Adrenal gland (tissue), 12 donors: ENCODE data around the gene HEATR5B. TPM values are rescaled to one million over a fixed set of nuclear protein-coding genes. Genes with fewer than 3 reads are reported as not detected.

ENCODE experiments used
- DNase-seq, 7 donors: peaks; one replicate each; pipeline ENCODE4 v3.0.0-alpha.2; 2019 to 2020
- H3K27ac ChIP-seq, 5 donors: fragments of 200-600 bp; sonication (generic) in 4 of 5; 1 replicate in 3 of 5; 2 replicates in 2 of 5; pipeline versions ENCODE4 v1.5.1 to v1.8.0; 2016 to 2020; ENCODE audit warnings: mild to moderate bottlenecking in 1 of 5
- H3K27me3 ChIP-seq: fragments of 200-600 bp; 2 replicates; pipeline ENCODE4 v1.8.0; 2021
- H3K36me3 ChIP-seq, 2 donors: fragments of 200-600 bp; replicated peaks in 1 of 2; 1 replicate in 1 of 2; 2 replicates in 1 of 2; pipeline versions ENCODE4 v1.5.1 to v1.8.0; 2018 to 2022
- H3K4me1 ChIP-seq, 2 donors: fragments of 200-600 bp; replicated peaks in 1 of 2; 1 replicate in 1 of 2; 2 replicates in 1 of 2; pipeline versions ENCODE4 v1.5.1 to v1.8.0; 2018 to 2021
- H3K4me3 ChIP-seq, 4 donors: fragments of 200-600 bp; sonication (generic) in 3 of 4; one replicate each; pipeline ENCODE4 v1.5.1; 2016 to 2018
- H3K9me3 ChIP-seq, 3 donors: fragments of 200-600 bp; sonication (generic) in 1 of 3; replicated peaks in 1 of 3; 1 replicate in 2 of 3; 2 replicates in 1 of 3; pipeline versions ENCODE4 v1.5.1 to v1.8.0; 2016 to 2021
- POLR2A ChIP-seq, 2 donors: fragments of 450-650 bp; IDR thresholded peaks; one replicate each; pipeline ENCODE4 v1.6.1; 2017; ENCODE audit warnings: antibody characterized with exemption in 2 of 2, mild to moderate bottlenecking in 2 of 2, moderate library complexity in 1 of 2
- WGBS, 4 donors: extraction: QIAGEN DNeasy Blood & Tissue Kit in 2 of 4; methylation state at CpG; one replicate each; pipeline versions ENCODE4 v1.1.5 to v1.1.7; 2013 to 2017; 5-methylcytosine and 5-hydroxymethylcytosine counted together
- intact Hi-C, 2 donors: fragments of 100-400 bp; cut with DNase I; formaldehyde crosslinking; loops; one replicate each; pipeline versions ENCODE4 v1.14.1 to v1.15.0; 2022 to 2023
- polyA plus RNA-seq, 3 donors: library from polyadenylated mRNA; stranded (reverse); fragments of 200-250 nt in 2 of 3; fragments of 350-450 nt in 1 of 3; fragmentation: Illumina TruSeq in 1 of 3; extraction: RNeasy Lipid Tissue Mini Kit (QIAGEN cat#74804) in 1 of 3; gene quantifications; one replicate each; pipeline ENCODE4 v1.2.3, GENCODE V29; 2013 to 2014
- total RNA-seq, 9 donors: library from RNA; depleted of rRNA in 4 of 9; stranded (reverse); fragments of >200 nt in 4 of 9; fragments of 120-200 nt in 1 of 9; fragmentation: NEBNext Ultra II Directional in 1 of 9; extraction: Animal tissue kit (Norgen Biotek cat#: 25700) in 1 of 9; gene quantifications; one replicate each; pipeline versions ENCODE4 v1.1.0 to v1.2.4, GENCODE V29; 2013 to 2023
- TF ChIP-seq, protein P1 (sequence below), 6 experiments: fragments of 450-650 bp in 4 of 6; fragments of 200-600 bp in 2 of 6; sonication (generic) in 1 of 6; IDR thresholded peaks; 1 replicate in 5 of 6; 2 replicates in 1 of 6; pipeline versions ENCODE4 v1.5.1 to v1.8.0; 2016 to 2021; ENCODE audit warnings: antibody characterized with exemption in 6 of 6, mild to moderate bottlenecking in 2 of 6, moderate library complexity in 1 of 6
- donor health status: healthy with polysubstance abuse.
- donor health status: Bipolar disorder and iron deficiency.
- donor health status: DM: yes; HTN: yes; CAD: no.
- donor health status: DM: no; HTN: no; CAD: no.
- donor health status: DM: no; HTN: no; CAD: no.
- donor health status: DM: yes; HTN: yes; CAD: no.

Gene HEATR5B
- total and polyA plus RNA-seq, 12 donors = 7.4 to 34.3 (median 20.4) TPM

DNA sequence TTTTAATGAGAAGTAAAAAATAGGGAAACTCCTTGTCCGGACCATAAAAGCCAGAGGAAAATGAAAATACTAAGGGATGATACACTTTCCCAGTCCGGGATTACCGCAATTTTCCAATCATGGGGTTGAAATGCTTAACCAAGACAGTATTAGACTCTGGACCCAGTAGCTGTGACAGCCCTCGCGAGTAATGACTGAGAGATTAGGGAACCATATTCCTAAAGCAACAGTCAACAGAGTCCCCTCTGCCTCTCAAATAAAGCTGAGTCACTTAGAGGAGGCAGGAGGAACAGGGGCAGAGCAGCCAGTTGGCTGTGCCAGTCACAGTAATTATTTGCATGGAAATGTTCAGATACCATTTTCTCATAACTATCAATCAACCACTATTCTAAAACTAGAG is 35.0 kb upstream of the HEATR5B start:
- Histone ChIP-seq H3K27ac (no peak overlapping the region), H3K4me1 (no peaks in the 10 kb centered on the region), H3K4me3 (no peak overlapping the region), H3K36me3 (peaks cover 0 to 43% of the 10 kb centered on the region in 2 donors), H3K27me3 (no peaks in the 10 kb centered on the region), H3K9me3 (no peaks in the 10 kb centered on the region)
- intact Hi-C loops = no loop called here
- no peak for TF ChIP-seq POLR2A (IDR thresholded peaks at IDR 0.05)
- TF ChIP-seq, protein P1, sequence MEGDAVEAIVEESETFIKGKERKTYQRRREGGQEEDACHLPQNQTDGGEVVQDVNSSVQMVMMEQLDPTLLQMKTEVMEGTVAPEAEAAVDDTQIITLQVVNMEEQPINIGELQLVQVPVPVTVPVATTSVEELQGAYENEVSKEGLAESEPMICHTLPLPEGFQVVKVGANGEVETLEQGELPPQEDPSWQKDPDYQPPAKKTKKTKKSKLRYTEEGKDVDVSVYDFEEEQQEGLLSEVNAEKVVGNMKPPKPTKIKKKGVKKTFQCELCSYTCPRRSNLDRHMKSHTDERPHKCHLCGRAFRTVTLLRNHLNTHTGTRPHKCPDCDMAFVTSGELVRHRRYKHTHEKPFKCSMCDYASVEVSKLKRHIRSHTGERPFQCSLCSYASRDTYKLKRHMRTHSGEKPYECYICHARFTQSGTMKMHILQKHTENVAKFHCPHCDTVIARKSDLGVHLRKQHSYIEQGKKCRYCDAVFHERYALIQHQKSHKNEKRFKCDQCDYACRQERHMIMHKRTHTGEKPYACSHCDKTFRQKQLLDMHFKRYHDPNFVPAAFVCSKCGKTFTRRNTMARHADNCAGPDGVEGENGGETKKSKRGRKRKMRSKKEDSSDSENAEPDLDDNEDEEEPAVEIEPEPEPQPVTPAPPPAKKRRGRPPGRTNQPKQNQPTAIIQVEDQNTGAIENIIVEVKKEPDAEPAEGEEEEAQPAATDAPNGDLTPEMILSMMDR (IDR thresholded peaks at IDR 0.05) = no peak
- 95 to 96% (median 95%) methylated on average over 5 of the region's 5 CpGs for WGBS, 4 donors
- no peak for DNase-seq

DNA sequence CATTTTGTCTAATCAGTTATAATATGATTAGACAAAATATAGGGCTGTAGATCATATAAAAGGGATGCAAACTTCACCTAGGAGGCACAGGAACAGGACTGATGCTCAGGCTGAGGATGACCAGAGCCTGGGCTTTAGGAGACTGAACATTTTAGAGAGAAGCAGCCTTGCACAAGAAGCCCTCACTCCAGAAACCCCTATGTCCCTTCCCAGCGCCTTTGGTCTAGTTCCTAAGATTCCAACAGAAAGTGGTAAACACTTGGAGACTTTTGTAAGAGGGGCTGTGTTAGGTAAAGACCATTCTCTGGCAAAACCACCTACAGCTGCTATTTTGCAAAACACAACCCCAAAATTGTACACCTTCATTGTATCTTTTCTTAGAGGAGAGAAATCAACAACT is 33.4 kb upstream of the HEATR5B start:
- no peak overlapping the region for H3K4me3 ChIP-seq
- TF ChIP-seq, protein P1 (IDR thresholded peaks at IDR 0.05) = no peak
- TF ChIP-seq POLR2A (IDR thresholded peaks at IDR 0.05) = no peak
- H3K9me3 ChIP-seq = no peaks in the 10 kb centered on the region
- peaks cover 0 to 41% of the 10 kb centered on the region in 2 donors for H3K36me3 ChIP-seq
- no peaks in the 10 kb centered on the region for H3K27me3 ChIP-seq
- intact Hi-C loops = no loop called here
- no peak for DNase-seq
- no peak overlapping the region for H3K27ac ChIP-seq
- no peaks in the 10 kb centered on the region for H3K4me1 ChIP-seq
- WGBS, 4 donors = 91 to 100% (median 99%) methylated on average over 1 of the region's 1 CpG

DNA sequence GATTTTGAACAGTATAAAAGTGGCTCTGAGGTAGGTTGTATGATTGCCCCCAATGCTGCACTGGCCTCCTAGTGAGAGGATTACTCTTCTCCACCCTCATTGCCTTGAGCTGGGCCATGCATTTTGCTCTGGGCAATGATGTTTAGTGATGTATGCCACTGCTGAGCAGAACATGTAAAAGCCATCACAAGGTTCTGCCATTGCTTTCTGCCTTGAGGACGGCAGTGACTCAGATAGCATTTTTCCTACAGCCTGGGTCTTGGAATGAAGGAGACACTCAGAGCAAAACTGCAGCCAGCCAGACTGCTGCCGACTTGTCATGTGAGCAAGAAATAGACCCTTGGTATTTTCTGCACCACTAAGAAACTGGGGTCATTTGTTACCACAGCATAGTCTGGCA is 27.8 kb upstream of the HEATR5B start:
- no peaks in the 10 kb centered on the region for H3K27me3 ChIP-seq
- no peak overlapping the region for H3K27ac ChIP-seq
- H3K4me3 ChIP-seq = no peak overlapping the region
- intact Hi-C loops = no loop called here
- H3K4me1 ChIP-seq = no peaks in the 10 kb centered on the region
- TF ChIP-seq, protein P1 (IDR thresholded peaks at IDR 0.05) = no peak
- TF ChIP-seq POLR2A (IDR thresholded peaks at IDR 0.05) = no peak
- peaks cover 0 to 40% of the 10 kb centered on the region in 2 donors for H3K36me3 ChIP-seq
- H3K9me3 ChIP-seq = no peaks in the 10 kb centered on the region
- WGBS, 4 donors = 68 to 100% (median 98%) methylated on average over 2 of the region's 2 CpGs
- no peak for DNase-seq

DNA sequence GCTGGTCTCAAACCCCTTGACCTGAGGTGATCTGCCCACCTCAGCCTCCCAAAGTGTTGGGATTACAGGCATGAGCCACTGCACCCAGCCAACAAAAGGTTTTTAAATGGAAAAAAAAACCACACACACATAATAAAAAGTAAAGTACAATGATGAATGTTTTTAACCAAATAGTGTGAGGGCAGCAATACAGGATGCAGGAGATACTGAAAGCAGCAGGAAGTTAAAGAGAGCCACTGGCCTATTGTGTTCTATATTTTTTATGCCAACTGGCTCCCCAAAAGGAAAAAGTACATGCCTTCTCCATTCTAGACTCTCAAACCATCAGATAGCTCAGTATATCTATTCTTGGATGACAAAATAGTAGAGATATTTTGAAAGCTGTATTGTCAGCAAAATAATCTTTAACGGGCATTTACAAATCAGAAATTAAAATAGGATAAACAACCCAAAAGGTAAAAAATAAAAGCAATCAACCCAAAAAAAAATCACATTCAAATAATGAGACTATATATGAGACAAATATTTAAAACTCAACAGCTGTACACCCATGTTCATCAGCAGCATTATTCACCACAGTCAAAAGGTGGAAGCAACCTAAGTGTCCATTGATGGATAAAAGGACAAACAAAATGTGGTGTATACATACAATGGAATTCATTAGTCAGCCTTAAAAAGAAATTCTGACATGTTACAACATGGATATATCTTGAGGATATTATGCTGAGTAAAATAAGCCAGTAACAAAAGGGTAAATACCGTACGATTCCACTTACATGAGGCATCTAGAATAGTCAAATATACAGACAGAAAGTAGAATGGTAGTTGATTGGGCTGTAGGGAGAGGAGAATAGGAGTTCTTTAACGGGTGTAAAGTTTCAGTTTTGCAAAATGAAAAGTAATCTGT is 26.4 kb upstream of the HEATR5B start:
- TF ChIP-seq POLR2A (IDR thresholded peaks at IDR 0.05) = no peak
- TF ChIP-seq, protein P1 (IDR thresholded peaks at IDR 0.05) = no peak
- no peak overlapping the region for H3K4me3 ChIP-seq
- H3K9me3 ChIP-seq = no peaks in the 10 kb centered on the region
- H3K27ac ChIP-seq = no peak overlapping the region
- 95 to 98% (median 96%) methylated on average over 4 of the region's 4 CpGs for WGBS, 4 donors
- no peaks in the 10 kb centered on the region for H3K27me3 ChIP-seq
- H3K4me1 ChIP-seq = no peaks in the 10 kb centered on the region
- intact Hi-C loops = no loop called here
- H3K36me3 ChIP-seq = peaks cover 0 to 52% of the 10 kb centered on the region in 2 donors
- no peak for DNase-seq
